Stimulated activated effector memory CD8-positive, alpha-beta T cell treated with anti-CD3 and anti-CD28 coated beads, Interleukin-12 subunit alpha, Interleukin-12 subunit beta, amount 100 ng/mL, for 72 hours (primary cell): ENCODE measurements around the gene MIB1.

Experiments
- ATAC-seq: fragments of 150-1000 bp; cut with Tn5 transposase; 2 replicates; pipeline ENCODE4 v1.10.0; 2021
- DNase-seq, 2 donors: peaks; one replicate each; pipeline ENCODE4 v3.0.0; 2021 to 2022; ENCODE audit warnings: low spot score in 2 of 2
- H3K27ac Mint-ChIP-seq: one replicate; pipeline ENCODE4 v1.8.0; 2022; ENCODE audit warnings: mild to moderate bottlenecking, mixed read lengths
- H3K36me3 Mint-ChIP-seq: one replicate; pipeline ENCODE4 v1.8.0; 2022; ENCODE audit warnings: mild to moderate bottlenecking, mixed read lengths
- H3K4me1 Mint-ChIP-seq: one replicate; pipeline ENCODE4 v1.8.0; 2022; ENCODE audit warnings: mixed read lengths
- H3K4me3 Mint-ChIP-seq: one replicate; pipeline ENCODE4 v1.8.0; 2022; ENCODE audit warnings: mild to moderate bottlenecking, mixed read lengths
- H3K9me3 Mint-ChIP-seq: one replicate; pipeline ENCODE4 v1.8.0; 2022; ENCODE audit warnings: mixed read lengths

Gene MIB1

DNA sequence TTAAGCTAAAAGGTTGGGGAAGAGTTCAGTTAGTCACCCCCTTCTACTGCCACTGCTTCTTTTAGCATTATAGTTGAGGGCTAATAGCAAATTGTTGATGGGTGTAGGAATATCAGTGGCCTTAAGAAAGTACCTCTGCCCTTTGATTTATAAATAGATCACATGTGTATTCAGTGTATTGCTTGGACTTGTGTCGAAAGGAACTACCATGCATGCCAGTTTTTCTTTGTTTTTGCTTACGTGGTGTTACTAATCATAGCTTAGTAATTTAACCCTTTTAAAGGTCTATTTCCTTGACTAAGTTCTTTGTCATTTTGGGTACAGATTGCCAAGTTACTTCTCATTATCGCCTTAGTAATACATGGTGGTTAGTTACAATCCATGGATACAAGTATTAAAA lies 85.6 kb downstream of the MIB1 start:
- Mint-ChIP-seq H3K4me1 (no peaks in the 10 kb centered on the region), H3K36me3 (peaks cover 40% of the 10 kb centered on the region), H3K9me3 (no peaks in the 10 kb centered on the region), H3K27ac (no peak overlapping the region), H3K4me3 (no peak overlapping the region)
- DNase-seq: no peak
- no peak for ATAC-seq

DNA sequence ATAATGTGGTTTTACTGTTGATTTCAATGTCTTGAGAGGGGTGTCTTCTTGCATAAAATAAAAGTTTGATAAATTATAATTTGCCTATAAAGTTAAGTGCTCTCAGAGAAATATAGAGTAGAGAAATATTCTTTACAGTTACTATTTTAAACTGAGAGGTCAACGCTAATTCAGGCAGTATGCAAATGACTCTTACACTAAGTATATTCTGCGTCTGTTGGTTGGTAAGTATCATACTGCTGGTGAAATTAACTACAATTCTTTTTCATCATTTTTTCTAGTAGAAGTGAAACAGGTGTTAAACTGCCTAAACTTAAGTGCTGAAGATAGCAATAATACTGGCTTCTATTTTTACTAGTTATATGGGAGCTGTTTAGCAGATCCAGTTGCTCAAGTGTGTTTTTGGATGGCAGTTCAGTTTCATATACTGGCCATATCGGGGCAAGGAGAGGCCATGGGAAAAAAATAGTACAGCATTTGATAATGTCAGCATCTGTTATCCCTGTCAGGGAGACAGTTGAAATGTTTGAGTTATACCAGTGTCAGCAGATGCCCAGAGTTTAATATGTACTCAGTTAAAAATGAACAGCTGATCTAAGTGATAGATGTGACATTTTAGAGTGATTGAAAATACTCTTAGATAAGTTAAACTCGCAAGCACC lies 86.2 kb downstream of the MIB1 start:
- Mint-ChIP-seq H3K4me3 (no peak overlapping the region), H3K9me3 (no peaks in the 10 kb centered on the region), H3K4me1 (no peaks in the 10 kb centered on the region), H3K36me3 (peaks cover 40% of the 10 kb centered on the region), H3K27ac (no peak overlapping the region)
- ATAC-seq: no peak
- no peak for DNase-seq

DNA sequence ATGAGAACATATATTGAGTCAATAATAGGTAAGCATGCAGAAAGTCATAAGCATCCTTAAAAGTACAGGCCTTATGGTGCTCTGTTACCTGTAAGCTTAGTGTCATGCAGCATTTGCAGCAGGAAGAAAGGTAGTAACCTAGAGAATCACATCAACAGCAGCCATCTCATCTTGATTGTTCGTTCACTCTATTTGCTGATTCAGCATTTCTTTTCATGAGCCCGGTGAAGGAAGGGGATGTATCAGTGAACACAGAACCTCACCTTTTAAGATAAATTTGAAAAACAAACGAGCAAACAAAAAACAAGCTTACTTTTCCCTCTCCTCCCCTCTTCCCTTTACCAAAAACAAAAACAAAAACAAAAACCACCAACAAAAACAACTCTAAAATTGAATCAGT lies 89.9 kb downstream of the MIB1 start:
- Mint-ChIP-seq H3K36me3 (peaks cover 26% of the 10 kb centered on the region), H3K4me1 (no peaks in the 10 kb centered on the region), H3K4me3 (no peak overlapping the region), H3K27ac (no peak overlapping the region), H3K9me3 (no peaks in the 10 kb centered on the region)
- DNase-seq (no peak), ATAC-seq (no peak)

DNA sequence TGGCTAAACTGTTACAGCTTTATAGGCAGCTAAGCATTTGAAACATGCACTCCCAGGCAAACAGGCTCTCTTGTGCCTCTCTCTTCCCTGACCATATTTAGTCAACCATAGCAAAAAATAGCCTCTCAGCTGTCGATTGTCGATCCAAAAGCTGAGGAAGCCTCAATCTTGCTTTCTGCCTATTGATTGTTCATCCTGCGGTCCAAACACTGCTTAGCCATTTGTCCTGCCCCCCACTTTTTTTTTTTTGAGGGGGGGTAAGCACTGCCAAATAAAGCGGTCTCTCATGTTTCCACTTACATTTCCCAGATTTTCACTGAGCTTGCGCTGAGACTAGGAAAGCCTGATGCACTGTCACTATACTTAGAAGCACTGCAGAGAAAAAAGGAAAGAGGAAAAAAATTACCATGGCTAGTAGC lies 90.8 kb downstream of the MIB1 start:
- no peaks in the 10 kb centered on the region for H3K9me3 Mint-ChIP-seq
- peaks cover 26% of the 10 kb centered on the region for H3K36me3 Mint-ChIP-seq
- H3K4me1 Mint-ChIP-seq: no peaks in the 10 kb centered on the region
- peak overlapping the region; percentile 56 for H3K27ac Mint-ChIP-seq
- DNase-seq (no peak), ATAC-seq (no peak)
- H3K4me3 Mint-ChIP-seq: no peak overlapping the region

DNA sequence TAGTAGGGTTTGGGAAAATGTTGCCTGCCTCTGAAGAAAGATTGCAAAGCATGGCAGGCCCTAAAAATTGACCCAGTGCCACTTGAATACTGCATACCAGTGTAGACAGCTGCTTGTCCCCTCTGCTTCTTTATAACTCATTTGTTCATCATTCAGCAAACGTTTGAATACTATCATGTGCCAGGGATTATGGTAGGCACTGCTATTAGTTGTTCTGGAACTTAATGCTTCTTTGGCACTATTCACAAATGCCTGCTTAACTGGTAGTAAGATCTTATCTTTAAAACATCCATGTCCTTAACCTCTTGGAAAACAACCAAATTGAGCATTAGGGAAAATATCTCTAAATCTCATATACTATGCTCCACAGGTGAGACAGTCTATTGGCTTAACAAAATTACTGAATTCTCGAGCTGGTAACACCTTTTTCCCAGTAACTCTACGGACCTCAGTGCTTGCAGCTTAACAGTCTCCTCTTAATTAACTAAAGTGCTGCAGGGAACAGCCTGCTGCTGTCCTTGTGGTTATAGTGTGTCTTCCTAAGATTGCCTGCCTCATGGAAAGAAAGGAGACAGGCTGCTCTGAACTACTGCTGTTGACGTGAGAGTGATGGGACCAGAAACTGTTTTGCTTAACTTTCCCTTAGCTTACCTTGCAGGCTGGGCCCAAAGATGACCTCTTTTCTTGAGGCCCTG lies 93.2 kb downstream of the MIB1 start:
- Mint-ChIP-seq H3K36me3 (peaks cover 35% of the 10 kb centered on the region), H3K4me1 (no peaks in the 10 kb centered on the region), H3K27ac (no peak overlapping the region), H3K4me3 (no peak overlapping the region), H3K9me3 (no peaks in the 10 kb centered on the region)
- ATAC-seq: no peak
- DNase-seq: no peak

DNA sequence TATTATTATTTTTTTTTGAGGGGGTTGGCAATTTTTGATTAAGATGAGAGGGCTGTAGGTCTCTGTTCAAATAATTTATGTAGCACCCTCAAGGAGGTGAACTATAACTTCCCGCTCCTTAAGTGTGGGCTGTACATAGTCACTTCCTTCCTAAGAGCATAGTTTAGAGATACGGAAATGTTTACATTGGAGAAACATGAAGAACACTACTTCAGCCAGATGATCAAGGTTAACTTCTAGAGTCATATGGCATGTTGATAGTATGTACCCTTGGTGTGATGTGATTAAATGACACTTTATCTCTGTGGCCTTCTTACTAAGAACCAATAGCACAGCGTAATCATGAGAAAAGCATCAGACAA lies 93.7 kb downstream of the MIB1 start:
- DNase-seq: no peak
- Mint-ChIP-seq H3K4me1 (no peaks in the 10 kb centered on the region), H3K36me3 (peaks cover 41% of the 10 kb centered on the region), H3K27ac (no peak overlapping the region), H3K4me3 (no peak overlapping the region), H3K9me3 (no peaks in the 10 kb centered on the region)
- ATAC-seq: no peak

DNA sequence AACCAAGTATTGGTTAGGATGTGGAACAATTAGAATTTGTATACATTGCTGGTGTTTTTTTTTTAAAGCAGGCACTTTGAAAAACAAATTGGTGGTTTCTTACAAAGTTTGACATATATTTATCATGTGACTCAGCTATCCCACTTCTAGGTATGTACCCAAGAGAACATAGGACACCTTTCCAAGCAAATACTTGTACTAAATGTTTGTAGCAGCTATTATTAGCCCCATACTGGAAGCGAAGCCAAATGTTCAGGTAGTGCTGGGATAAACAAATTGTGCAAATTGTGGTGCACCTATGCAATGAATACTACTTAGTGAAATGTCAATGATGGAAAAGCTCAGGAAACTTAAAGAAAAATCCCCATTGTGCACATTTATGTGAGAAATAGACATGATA lies 101.0 kb downstream of the MIB1 start:
- no peaks in the 10 kb centered on the region for H3K9me3 Mint-ChIP-seq
- ATAC-seq: no peak
- peaks cover 76% of the 10 kb centered on the region for H3K36me3 Mint-ChIP-seq
- H3K27ac Mint-ChIP-seq: no peak overlapping the region
- H3K4me1 Mint-ChIP-seq: no peaks in the 10 kb centered on the region
- no peak for DNase-seq
- no peak overlapping the region for H3K4me3 Mint-ChIP-seq

DNA sequence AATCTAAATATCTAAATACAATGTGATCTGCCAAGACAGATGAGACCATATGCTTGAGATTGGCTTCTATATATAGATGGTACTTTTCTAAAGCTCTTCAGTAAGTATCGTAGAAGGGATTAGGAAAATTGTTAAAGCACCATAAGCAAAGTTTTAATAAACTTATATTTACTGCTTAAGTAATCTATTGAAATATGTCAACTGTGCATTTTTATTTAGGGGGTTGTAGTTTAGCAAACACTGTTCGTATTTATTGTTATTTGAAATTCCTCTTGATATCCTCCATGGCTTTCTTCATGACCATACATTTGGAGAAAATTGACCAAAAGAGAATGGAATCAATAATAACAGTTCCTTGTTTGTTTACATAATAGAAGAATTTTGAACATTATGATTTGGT lies 102.7 kb downstream of the MIB1 start:
- Mint-ChIP-seq H3K36me3 (peaks cover 87% of the 10 kb centered on the region), H3K27ac (no peak overlapping the region), H3K4me1 (no peaks in the 10 kb centered on the region), H3K9me3 (no peaks in the 10 kb centered on the region), H3K4me3 (no peak overlapping the region)
- DNase-seq: no peak
- no peak for ATAC-seq

DNA sequence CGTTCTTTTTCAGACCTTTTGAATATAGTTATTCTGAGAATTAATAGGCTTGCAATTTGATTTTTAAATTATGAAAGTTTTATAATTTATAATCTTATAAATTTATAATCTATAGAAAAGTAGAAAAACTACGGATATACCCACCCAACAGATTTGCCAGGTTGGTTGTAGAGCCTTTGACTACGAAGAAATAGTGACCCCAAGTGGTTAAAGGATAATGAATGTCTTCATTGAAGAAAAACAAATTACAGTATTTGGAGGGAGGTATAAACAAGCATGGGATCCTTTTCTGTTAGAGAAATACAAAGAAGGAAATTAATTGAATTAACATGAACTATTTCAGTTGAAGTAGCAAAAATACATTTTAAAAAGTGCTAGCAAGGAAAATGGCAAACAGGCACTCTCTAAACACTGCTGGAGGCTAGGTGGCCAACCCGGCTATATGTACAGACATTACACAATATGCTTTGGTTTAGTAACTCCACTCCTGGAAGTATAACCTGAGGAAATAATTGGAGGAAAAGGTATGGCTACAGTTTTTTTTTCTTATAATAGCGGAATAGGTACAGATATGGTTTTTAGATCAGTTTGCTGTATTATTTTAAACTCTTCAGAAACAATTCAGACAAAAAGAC lies 110.9 kb downstream of the MIB1 start:
- Mint-ChIP-seq H3K9me3 (no peaks in the 10 kb centered on the region), H3K36me3 (peaks cover 68% of the 10 kb centered on the region), H3K4me3 (no peak overlapping the region), H3K27ac (no peak overlapping the region), H3K4me1 (peaks cover 7% of the 10 kb centered on the region)
- ATAC-seq (no peak), DNase-seq (no peak)

DNA sequence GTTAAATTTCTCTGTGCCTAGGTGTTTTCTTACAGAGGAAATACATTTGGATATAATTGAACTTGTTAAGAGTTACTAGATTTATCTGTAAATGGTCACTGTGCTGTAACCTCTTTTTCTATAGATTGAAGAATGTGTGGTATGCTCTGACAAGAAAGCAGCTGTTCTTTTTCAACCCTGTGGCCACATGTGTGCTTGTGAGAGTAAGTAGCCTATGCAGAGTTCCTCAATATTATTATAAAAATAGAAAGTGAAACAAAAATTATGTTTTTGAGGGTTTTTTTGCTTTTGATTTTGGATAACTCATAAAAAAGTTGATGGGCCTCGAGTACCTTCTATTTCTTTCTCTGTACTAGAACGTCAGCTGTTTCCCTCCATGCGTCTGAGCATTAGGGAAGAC lies 112.4 kb downstream of the MIB1 start:
- no peak for DNase-seq
- Mint-ChIP-seq H3K4me3 (no peak overlapping the region), H3K4me1 (peaks cover 7% of the 10 kb centered on the region), H3K9me3 (no peaks in the 10 kb centered on the region), H3K36me3 (peaks cover 68% of the 10 kb centered on the region), H3K27ac (no peak overlapping the region)
- ATAC-seq: no peak

DNA sequence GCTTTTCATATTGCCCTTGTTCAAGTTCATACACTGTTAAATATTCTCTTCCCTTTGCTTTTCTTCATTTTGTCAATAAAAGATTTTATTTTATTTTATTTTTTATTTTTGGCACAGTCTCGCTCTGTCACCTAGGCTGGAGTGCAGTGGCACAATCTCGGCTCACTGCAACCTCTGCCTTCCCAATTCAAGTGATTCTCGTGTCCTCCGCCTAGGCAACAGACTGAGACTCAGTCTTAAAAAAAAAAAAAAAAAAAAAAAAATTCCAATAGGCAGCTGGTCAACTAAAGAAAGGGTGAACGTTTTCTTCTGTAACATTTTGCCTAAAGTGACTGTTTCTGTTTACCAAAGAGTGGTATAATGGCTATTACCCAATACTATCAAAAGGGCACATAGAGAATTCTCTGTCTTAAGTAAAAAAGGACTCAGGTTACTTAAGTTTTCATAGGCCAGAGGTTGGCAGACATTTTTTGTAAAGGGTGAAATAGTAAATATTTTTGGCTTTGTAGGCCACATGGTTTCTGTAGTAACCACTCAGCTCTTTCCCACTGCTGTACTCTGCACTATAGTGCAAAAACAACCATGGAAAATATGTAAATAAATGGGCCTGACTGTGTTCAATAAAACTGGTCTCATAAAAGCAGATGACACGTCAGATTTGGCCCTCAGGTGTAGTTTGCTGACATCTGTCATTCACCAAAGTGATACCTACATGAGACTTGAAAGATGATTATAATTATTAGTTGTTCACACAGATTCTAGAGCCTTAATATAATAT lies 113.4 kb downstream of the MIB1 start:
- no peak overlapping the region for H3K27ac Mint-ChIP-seq
- H3K36me3 Mint-ChIP-seq: peaks cover 71% of the 10 kb centered on the region
- no peak for ATAC-seq

DNA sequence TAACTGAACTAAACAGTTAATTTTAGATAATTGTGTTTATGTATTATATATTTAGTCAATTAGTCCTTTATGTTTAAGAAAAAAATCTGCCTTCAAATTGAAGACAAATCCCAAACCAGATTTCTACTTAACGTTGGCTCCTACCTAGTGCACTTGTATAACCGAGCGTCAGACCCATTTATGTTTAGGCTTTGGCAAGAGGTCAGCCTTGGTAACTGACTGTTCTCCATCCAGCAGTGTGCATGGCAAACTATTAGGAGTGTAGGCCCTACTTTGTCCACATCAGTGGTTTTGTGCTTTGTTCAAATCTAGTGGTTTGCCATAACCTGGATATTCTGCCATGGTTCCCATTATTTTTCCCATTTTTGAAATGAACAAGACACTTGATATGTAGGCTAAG lies 114.8 kb downstream of the MIB1 start:
- no peak overlapping the region for H3K27ac Mint-ChIP-seq
- H3K4me1 Mint-ChIP-seq: peaks cover 7% of the 10 kb centered on the region
- no peaks in the 10 kb centered on the region for H3K9me3 Mint-ChIP-seq
- H3K36me3 Mint-ChIP-seq: peaks cover 74% of the 10 kb centered on the region
- H3K4me3 Mint-ChIP-seq: no peak overlapping the region
- no peak for DNase-seq
- no peak for ATAC-seq

More for the DNA sequence above, 113.4 kb downstream of the MIB1 start:
- H3K4me3 Mint-ChIP-seq: no peak overlapping the region
- DNase-seq: no peak
- peaks cover 7% of the 10 kb centered on the region for H3K4me1 Mint-ChIP-seq
- no peaks in the 10 kb centered on the region for H3K9me3 Mint-ChIP-seq

DNA sequence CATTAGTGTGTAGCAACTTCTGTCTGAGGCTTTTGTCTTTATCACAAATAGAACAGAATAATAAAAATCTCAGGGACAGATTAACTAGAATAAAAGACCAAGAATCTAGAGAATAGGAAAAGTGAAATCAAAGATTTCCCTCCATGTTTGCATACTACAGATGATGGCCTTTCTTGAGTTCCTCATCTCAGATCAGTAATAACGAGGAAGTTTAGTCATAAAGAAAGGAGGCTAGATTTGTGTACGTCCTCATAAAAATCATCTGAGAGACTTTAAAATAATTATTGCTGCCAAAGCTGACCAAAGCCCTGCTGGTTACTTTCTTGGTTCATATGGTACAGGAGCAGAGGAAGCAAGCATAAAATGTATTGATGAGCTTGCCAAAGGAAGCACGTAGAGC lies 117.3 kb downstream of the MIB1 start:
- Mint-ChIP-seq H3K4me1 (no peaks in the 10 kb centered on the region), H3K9me3 (no peaks in the 10 kb centered on the region), H3K36me3 (peaks cover 89% of the 10 kb centered on the region), H3K4me3 (no peak overlapping the region), H3K27ac (no peak overlapping the region)
- DNase-seq (no peak), ATAC-seq (no peak)

DNA sequence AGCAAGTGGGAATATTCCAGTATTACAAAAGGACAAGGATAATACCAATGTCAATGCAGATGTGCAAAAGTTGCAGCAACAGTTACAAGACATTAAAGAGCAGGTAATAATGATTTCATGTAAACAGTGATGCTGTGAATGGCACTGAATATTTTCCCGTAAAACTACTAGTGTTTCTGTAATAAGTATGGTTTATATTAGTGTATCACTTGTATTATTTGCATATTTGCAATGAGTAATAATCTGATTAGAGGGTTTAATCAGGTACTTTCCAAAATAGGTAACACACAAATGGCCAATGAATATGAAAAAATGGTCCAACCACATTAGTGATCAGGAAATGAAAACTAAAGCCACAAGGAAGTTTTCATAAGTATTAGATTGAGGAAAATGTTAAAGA lies 118.0 kb downstream of the MIB1 start:
- H3K27ac Mint-ChIP-seq: no peak overlapping the region
- no peaks in the 10 kb centered on the region for H3K4me1 Mint-ChIP-seq
- no peak overlapping the region for H3K4me3 Mint-ChIP-seq
- ATAC-seq (no peak), DNase-seq (no peak)
- H3K9me3 Mint-ChIP-seq: no peaks in the 10 kb centered on the region
- H3K36me3 Mint-ChIP-seq: peaks cover 92% of the 10 kb centered on the region

DNA sequence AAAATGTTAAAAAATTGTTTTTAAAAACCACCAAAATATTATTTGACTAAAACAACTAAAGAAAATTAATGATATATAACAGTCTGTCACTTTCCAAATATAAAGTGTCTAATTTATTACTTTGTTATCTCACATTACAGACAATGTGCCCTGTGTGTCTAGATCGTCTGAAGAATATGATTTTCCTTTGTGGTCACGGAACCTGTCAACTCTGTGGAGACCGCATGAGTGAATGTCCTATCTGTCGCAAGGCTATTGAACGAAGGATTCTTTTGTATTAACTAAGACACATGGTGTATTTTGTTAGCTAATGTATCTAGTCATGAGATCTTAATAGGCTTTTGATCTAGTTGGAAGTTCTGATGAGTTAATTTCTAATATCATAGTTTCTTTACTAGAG lies 123.8 kb downstream of the MIB1 start:
- Mint-ChIP-seq H3K4me1 (no peaks in the 10 kb centered on the region), H3K27ac (no peak overlapping the region), H3K4me3 (no peak overlapping the region), H3K36me3 (peaks cover 73% of the 10 kb centered on the region), H3K9me3 (no peaks in the 10 kb centered on the region)
- DNase-seq: no peak
- ATAC-seq: no peak
